Measurements from ENCODE around the gene DGKH. TPM values are rescaled to one million over a fixed set of nuclear protein-coding genes. Genes with fewer than 3 reads are reported as not detected.

Gene DGKH
- total and polyA plus RNA-seq, 5 donors from 2014 or later, result 1.2 to 22.4 (median 2.5) TPM

- H3K4me3 Mint-ChIP-seq, result peak overlapping the region in 1 of 4 donors; percentile 85
- Histone ChIP-seq H3K4me1 (ENCODE audit: control insufficient read depth, insufficient read depth, low read length, poor library complexity, severe bottlenecking) (peaks cover 26% of the 10 kb centered on the region), H3K4me3 (ENCODE audit: low read depth, low read length) (no peak overlapping the region), H3K9me3 (ENCODE audit: control insufficient read depth in 2 of 2, low read length in 2 of 2) (no peaks in the 10 kb centered on the region), H3K27me3 (ENCODE audit: control insufficient read depth, insufficient read depth, low read length) (no peaks in the 10 kb centered on the region), H3K36me3 (ENCODE audit: control insufficient read depth, insufficient read depth, low read length) (no peaks in the 10 kb centered on the region), H3K27ac (ENCODE audit: insufficient read depth, low read length, poor library complexity, severe bottlenecking) (no peak overlapping the region)
- peaks cover 14% of the 10 kb centered on the region for H3K27me3 Mint-ChIP-seq
- ATAC-seq (ENCODE audit: low read depth in 2 of 2), result no peak
- DNase-seq, result no peak
- H3K36me3 Mint-ChIP-seq, result no peaks in the 10 kb centered on the region
- H3K4me1 Mint-ChIP-seq, result peaks cover 11 to 54% (median 22%) of the 10 kb centered on the region in 4 donors
- no peak overlapping the region for H3K27ac Mint-ChIP-seq
- H3K9me3 Mint-ChIP-seq, result peaks cover 0 to 2% (median 0%) of the 10 kb centered on the region in 7 donors
Measured at GRCh38 chr13:42043676-42044075, 4.8 kb upstream of the DGKH start.

- Histone ChIP-seq H3K27me3 (ENCODE audit: control insufficient read depth, insufficient read depth, low read length) (no peaks in the 10 kb centered on the region), H3K36me3 (ENCODE audit: control insufficient read depth, insufficient read depth, low read length) (no peaks in the 10 kb centered on the region), H3K27ac (ENCODE audit: insufficient read depth, low read length, poor library complexity, severe bottlenecking) (no peak overlapping the region), H3K4me3 (ENCODE audit: low read depth, low read length) (no peak overlapping the region), H3K9me3 (ENCODE audit: control insufficient read depth in 2 of 2, low read length in 2 of 2) (no peaks in the 10 kb centered on the region), H3K4me1 (ENCODE audit: control insufficient read depth, insufficient read depth, low read length, poor library complexity, severe bottlenecking) (peaks cover 17% of the 10 kb centered on the region)
- H3K27ac Mint-ChIP-seq, result peak overlapping the region in 1 of 3 donors; percentile 17
- DNase-seq (no peak), ATAC-seq (ENCODE audit: low read depth in 2 of 2) (no peak)
- H3K4me3 Mint-ChIP-seq, result peak overlapping the region in 3 of 4 donors; percentile 50 to 95 (median 85)
- peaks cover 6% of the 10 kb centered on the region for H3K27me3 Mint-ChIP-seq
- peaks cover 0 to 2% (median 0%) of the 10 kb centered on the region in 7 donors for H3K9me3 Mint-ChIP-seq
- H3K36me3 Mint-ChIP-seq, result peaks cover 4% of the 10 kb centered on the region
- H3K4me1 Mint-ChIP-seq, result peaks cover 18 to 54% (median 28%) of the 10 kb centered on the region in 4 donors
Measured at GRCh38 chr13:42046448-42046847, 2.0 kb upstream of the DGKH start.

- H3K27ac ChIP-seq (ENCODE audit: insufficient read depth, low read length, poor library complexity, severe bottlenecking), result peak overlapping the region; percentile 61
- ATAC-seq (ENCODE audit: low read depth in 2 of 2) (peak; percentile 19 to 26), DNase-seq (peak; percentile 30 to 82 (median 36))
- peak overlapping the region; percentile 71 for H3K4me3 ChIP-seq (ENCODE audit: low read depth, low read length)
- Mint-ChIP-seq H3K4me3 (peak overlapping the region; percentile 85 to 95 (median 93)), H3K9me3 (no peaks in the 10 kb centered on the region), H3K27me3 (no peaks in the 10 kb centered on the region), H3K36me3 (peaks cover 4% of the 10 kb centered on the region), H3K27ac (peak overlapping the region; percentile 63 to 95 (median 94)), H3K4me1 (peaks cover 10 to 56% (median 30%) of the 10 kb centered on the region in 4 donors)
- H3K9me3 ChIP-seq (ENCODE audit: control insufficient read depth in 2 of 2, low read length in 2 of 2), result no peaks in the 10 kb centered on the region
- H3K27me3 ChIP-seq (ENCODE audit: control insufficient read depth, insufficient read depth, low read length), result no peaks in the 10 kb centered on the region
- no peaks in the 10 kb centered on the region for H3K36me3 ChIP-seq (ENCODE audit: control insufficient read depth, insufficient read depth, low read length)
- peaks cover 17% of the 10 kb centered on the region for H3K4me1 ChIP-seq (ENCODE audit: control insufficient read depth, insufficient read depth, low read length, poor library complexity, severe bottlenecking)
Measured at GRCh38 chr13:42047561-42048341, 697 bp upstream of the DGKH start.

DNA sequence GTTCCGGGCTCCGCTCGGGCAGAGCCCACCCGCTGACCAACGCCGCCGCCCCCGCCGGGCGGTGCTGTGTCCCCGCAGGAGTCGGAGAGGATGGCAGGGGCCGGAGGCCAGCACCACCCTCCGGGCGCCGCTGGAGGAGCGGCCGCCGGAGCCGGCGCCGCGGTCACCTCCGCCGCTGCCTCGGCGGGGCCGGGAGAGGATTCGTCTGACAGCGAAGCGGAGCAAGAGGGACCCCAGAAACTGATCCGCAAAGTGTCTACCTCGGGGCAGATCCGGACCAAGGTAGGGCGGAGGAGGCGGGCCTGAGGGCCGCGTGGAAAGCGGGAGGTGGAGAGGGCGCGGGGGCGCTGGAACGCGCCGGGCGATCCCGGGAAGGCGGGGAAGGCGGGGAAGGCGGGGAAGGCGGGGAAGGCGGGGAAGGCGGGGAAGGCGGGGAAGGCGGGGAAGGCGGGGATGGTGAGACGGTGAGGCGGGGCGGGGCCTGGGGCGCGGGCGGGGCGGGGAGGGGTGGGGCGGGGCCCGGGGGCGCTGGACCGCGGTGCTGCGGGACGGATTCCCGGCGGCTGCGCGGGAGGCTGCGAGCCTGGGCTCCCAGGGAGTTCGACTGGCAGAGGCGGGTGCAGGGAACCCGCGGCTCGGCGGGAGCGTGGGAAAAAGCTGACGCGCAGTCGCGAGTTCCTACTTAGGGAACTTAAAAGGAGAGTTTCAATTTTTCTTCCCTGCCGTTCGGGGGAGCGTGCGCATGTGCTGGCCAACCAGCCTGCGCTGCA, 421 bp downstream of the DGKH start:
- H3K4me1 Mint-ChIP-seq, result peaks cover 10 to 60% (median 32%) of the 10 kb centered on the region in 4 donors
- H3K9me3 Mint-ChIP-seq, result no peaks in the 10 kb centered on the region
- Histone ChIP-seq H3K36me3 (ENCODE audit: control insufficient read depth, insufficient read depth, low read length) (no peaks in the 10 kb centered on the region), H3K9me3 (ENCODE audit: control insufficient read depth in 2 of 2, low read length in 2 of 2) (no peaks in the 10 kb centered on the region), H3K27ac (ENCODE audit: insufficient read depth, low read length, poor library complexity, severe bottlenecking) (peak overlapping the region; percentile 61), H3K4me1 (ENCODE audit: control insufficient read depth, insufficient read depth, low read length, poor library complexity, severe bottlenecking) (peaks cover 17% of the 10 kb centered on the region), H3K27me3 (ENCODE audit: control insufficient read depth, insufficient read depth, low read length) (no peaks in the 10 kb centered on the region), H3K4me3 (ENCODE audit: low read depth, low read length) (peak overlapping the region; percentile 71)
- H3K36me3 Mint-ChIP-seq, result peaks cover 4% of the 10 kb centered on the region
- H3K27me3 Mint-ChIP-seq, result no peaks in the 10 kb centered on the region
- H3K4me3 Mint-ChIP-seq, result peak overlapping the region; percentile 85 to 95 (median 93)
- ATAC-seq (ENCODE audit: low read depth in 2 of 2), result peak; percentile 60 to 65
- peak overlapping the region in 1 of 3 donors; percentile 35 for H3K27ac Mint-ChIP-seq
- peak; percentile 49 to 72 (median 57) for DNase-seq

GRCh38 chr13:42049454-42049813, 986 bp downstream of the DGKH start:
- Histone ChIP-seq H3K4me1 (ENCODE audit: control insufficient read depth, insufficient read depth, low read length, poor library complexity, severe bottlenecking) (peaks cover 17% of the 10 kb centered on the region), H3K4me3 (ENCODE audit: low read depth, low read length) (peak overlapping the region; percentile 71), H3K27me3 (ENCODE audit: control insufficient read depth, insufficient read depth, low read length) (no peaks in the 10 kb centered on the region), H3K27ac (ENCODE audit: insufficient read depth, low read length, poor library complexity, severe bottlenecking) (peak overlapping the region; percentile 61), H3K9me3 (ENCODE audit: control insufficient read depth in 2 of 2, low read length in 2 of 2) (no peaks in the 10 kb centered on the region), H3K36me3 (ENCODE audit: control insufficient read depth, insufficient read depth, low read length) (no peaks in the 10 kb centered on the region)
- Mint-ChIP-seq H3K4me1 (peaks cover 10 to 64% (median 36%) of the 10 kb centered on the region in 4 donors), H3K27ac (peak overlapping the region in 1 of 3 donors; percentile 35), H3K9me3 (no peaks in the 10 kb centered on the region), H3K27me3 (no peaks in the 10 kb centered on the region), H3K36me3 (peaks cover 4% of the 10 kb centered on the region), H3K4me3 (peak overlapping the region; percentile 85 to 91 (median 88))
- DNase-seq (no peak), ATAC-seq (ENCODE audit: low read depth in 2 of 2) (peak in 1 of 2 donors; percentile 13)

DNA sequence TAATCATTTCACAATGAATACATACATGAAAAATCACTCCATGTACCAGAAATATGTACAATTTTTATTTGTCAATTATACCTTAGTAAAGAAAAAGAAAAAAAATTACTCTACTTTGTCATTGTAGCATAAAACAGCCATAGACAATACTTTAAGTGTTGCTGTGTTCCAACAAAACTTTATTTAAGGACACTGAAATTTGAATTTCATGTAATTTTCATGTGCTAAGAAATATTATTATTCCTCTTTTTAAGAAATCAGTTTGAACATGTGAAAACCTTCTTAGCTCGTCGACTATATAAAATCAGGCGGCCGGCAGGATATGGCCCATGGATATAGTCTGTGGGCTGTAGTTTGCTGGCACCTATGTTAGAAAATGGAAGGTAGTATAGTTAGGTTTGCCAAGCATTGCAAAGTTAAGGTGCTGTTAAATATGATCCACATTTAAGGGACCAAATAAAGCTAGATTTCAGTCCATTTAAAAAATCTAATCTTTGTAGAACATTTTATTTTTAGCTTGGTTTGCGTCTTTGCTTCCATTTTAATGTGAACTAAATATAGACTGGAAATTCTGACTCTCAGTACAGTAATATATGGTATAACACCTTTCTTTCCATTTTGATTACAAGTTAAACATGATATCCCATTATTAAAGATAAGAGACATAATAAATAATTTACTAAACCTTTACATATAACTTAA, 6.5 kb downstream of the DGKH start:
- H3K4me3 Mint-ChIP-seq, result peak overlapping the region; percentile 31 to 97 (median 76)
- peak overlapping the region in 1 of 3 donors; percentile 14 for H3K27ac Mint-ChIP-seq
- no peaks in the 10 kb centered on the region for H3K27me3 Mint-ChIP-seq
- no peaks in the 10 kb centered on the region for H3K36me3 ChIP-seq (ENCODE audit: control insufficient read depth, insufficient read depth, low read length)
- H3K9me3 Mint-ChIP-seq, result peaks cover 0 to 5% (median 3%) of the 10 kb centered on the region in 7 donors
- no peaks in the 10 kb centered on the region for H3K9me3 ChIP-seq (ENCODE audit: control insufficient read depth in 2 of 2, low read length in 2 of 2)
- no peaks in the 10 kb centered on the region for H3K27me3 ChIP-seq (ENCODE audit: control insufficient read depth, insufficient read depth, low read length)
- no peak overlapping the region for H3K27ac ChIP-seq (ENCODE audit: insufficient read depth, low read length, poor library complexity, severe bottlenecking)
- DNase-seq, result no peak
- peak overlapping the region; percentile 75 for H3K4me3 ChIP-seq (ENCODE audit: low read depth, low read length)
- H3K4me1 Mint-ChIP-seq, result peaks cover 25 to 65% (median 51%) of the 10 kb centered on the region in 4 donors
- H3K4me1 ChIP-seq (ENCODE audit: control insufficient read depth, insufficient read depth, low read length, poor library complexity, severe bottlenecking), result peaks cover 27% of the 10 kb centered on the region
- peak in 1 of 2 donors; percentile 40 for ATAC-seq (ENCODE audit: low read depth in 2 of 2)
- H3K36me3 Mint-ChIP-seq, result peaks cover 9% of the 10 kb centered on the region

DNA sequence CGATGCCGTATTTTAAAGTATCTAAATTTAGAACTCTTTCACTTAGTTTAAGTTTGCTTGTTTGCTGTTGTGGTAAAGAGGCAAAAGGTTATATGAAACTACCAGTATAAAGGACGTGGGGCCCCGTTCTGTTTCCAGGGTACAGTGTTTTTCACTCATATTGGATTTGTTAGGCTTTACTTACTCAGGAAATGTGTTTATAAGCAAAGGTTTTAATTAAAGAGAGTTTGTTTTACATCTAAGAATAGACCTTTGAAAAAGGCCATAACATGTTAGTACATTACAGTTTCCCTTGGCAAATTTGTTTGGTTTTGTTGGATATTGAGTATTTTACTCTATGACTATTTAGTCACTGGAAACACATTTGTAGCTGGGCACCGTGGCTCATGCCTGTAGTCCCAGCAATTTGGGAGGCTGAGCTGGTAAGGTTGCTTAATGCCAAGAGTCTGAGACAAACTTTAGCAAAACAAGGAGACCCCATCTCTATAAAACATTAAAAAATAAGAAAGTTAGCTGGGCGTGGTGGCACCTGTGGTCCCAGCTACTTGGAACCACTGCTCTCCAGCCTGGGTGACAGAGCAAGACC, 7.1 kb downstream of the DGKH start:
- Histone ChIP-seq H3K4me1 (ENCODE audit: control insufficient read depth, insufficient read depth, low read length, poor library complexity, severe bottlenecking) (peaks cover 27% of the 10 kb centered on the region), H3K27ac (ENCODE audit: insufficient read depth, low read length, poor library complexity, severe bottlenecking) (peak overlapping the region; percentile 15), H3K4me3 (ENCODE audit: low read depth, low read length) (peak overlapping the region; percentile 75), H3K36me3 (ENCODE audit: control insufficient read depth, insufficient read depth, low read length) (no peaks in the 10 kb centered on the region), H3K9me3 (ENCODE audit: control insufficient read depth in 2 of 2, low read length in 2 of 2) (no peaks in the 10 kb centered on the region), H3K27me3 (ENCODE audit: control insufficient read depth, insufficient read depth, low read length) (no peaks in the 10 kb centered on the region)
- peaks cover 21 to 60% (median 47%) of the 10 kb centered on the region in 4 donors for H3K4me1 Mint-ChIP-seq
- peaks cover 0 to 5% (median 3%) of the 10 kb centered on the region in 7 donors for H3K9me3 Mint-ChIP-seq
- peak overlapping the region; percentile 50 to 63 (median 58) for H3K27ac Mint-ChIP-seq
- H3K27me3 Mint-ChIP-seq, result no peaks in the 10 kb centered on the region
- DNase-seq, result peak in 1 of 3 donors; percentile 27
- peaks cover 9% of the 10 kb centered on the region for H3K36me3 Mint-ChIP-seq
- H3K4me3 Mint-ChIP-seq, result peak overlapping the region; percentile 75 to 97 (median 80)
- ATAC-seq (ENCODE audit: low read depth in 2 of 2), result no peak

All from CD4-positive, CD25-positive, alpha-beta regulatory T cell (primary cell).